ENCODE results near the gene KCNG2. TPM values are rescaled to one million over a fixed set of nuclear protein-coding genes. Genes with fewer than 3 reads are reported as not detected.

The KCNG2 gene
- total RNA-seq, 1 donor from 2014 or later, result not detected

DNA sequence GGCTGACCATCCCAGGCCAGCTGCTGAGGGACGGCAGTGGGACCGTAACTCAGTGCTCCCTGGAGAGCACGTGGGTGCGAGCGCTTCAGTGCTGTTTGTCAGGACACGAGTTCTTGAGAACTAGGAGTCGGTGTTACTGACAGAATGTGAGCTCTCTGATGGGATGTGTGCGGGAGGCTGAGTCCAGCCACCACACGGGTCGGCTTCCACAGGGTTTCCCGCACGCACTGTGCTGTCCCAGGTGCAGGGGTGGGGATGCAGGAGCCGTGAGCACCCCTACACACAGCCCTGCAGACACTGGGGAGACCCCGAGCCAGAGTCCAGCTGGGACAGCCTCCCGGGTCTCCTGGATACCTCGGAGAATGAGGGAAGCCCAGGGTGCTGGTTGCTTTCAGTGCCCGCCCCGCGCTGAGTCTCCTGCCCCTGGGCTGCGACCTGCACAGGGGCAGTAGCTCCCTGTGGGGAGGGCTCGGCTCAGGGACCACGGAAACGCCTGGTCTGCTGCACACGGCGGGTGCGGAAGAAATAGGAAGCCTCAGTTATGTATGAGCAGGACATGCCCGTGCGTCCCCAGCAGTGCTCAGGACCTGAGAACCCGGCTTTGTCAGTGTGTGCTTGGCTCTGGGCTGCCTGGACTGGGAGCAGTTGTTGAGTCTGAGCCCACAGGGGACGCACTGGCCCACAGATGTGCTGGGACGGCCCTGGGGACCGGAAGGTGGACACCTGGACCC lies 71.2 kb downstream of the KCNG2 start:
- H3K9me3 Mint-ChIP-seq (ENCODE audit: low read depth), result no peaks in the 10 kb centered on the region
- H3K36me3 Mint-ChIP-seq (ENCODE audit: insufficient read depth), result no peaks in the 10 kb centered on the region
- TF ChIP-seq, protein P1, sequence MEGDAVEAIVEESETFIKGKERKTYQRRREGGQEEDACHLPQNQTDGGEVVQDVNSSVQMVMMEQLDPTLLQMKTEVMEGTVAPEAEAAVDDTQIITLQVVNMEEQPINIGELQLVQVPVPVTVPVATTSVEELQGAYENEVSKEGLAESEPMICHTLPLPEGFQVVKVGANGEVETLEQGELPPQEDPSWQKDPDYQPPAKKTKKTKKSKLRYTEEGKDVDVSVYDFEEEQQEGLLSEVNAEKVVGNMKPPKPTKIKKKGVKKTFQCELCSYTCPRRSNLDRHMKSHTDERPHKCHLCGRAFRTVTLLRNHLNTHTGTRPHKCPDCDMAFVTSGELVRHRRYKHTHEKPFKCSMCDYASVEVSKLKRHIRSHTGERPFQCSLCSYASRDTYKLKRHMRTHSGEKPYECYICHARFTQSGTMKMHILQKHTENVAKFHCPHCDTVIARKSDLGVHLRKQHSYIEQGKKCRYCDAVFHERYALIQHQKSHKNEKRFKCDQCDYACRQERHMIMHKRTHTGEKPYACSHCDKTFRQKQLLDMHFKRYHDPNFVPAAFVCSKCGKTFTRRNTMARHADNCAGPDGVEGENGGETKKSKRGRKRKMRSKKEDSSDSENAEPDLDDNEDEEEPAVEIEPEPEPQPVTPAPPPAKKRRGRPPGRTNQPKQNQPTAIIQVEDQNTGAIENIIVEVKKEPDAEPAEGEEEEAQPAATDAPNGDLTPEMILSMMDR (IDR thresholded peaks at IDR 0.05; ENCODE audit: unreplicated experiment), result no peak
- H3K27me3 Mint-ChIP-seq, result peaks cover under 1% of the 10 kb centered on the region
- no peak overlapping the region for H3K4me3 Mint-ChIP-seq (ENCODE audit: low read depth)
- no peak overlapping the region for H3K27ac Mint-ChIP-seq
- DNase-seq (ENCODE audit: low spot score, unreplicated experiment), result no peak
- H3K4me1 Mint-ChIP-seq (ENCODE audit: low read depth), result no peaks in the 10 kb centered on the region

DNA sequence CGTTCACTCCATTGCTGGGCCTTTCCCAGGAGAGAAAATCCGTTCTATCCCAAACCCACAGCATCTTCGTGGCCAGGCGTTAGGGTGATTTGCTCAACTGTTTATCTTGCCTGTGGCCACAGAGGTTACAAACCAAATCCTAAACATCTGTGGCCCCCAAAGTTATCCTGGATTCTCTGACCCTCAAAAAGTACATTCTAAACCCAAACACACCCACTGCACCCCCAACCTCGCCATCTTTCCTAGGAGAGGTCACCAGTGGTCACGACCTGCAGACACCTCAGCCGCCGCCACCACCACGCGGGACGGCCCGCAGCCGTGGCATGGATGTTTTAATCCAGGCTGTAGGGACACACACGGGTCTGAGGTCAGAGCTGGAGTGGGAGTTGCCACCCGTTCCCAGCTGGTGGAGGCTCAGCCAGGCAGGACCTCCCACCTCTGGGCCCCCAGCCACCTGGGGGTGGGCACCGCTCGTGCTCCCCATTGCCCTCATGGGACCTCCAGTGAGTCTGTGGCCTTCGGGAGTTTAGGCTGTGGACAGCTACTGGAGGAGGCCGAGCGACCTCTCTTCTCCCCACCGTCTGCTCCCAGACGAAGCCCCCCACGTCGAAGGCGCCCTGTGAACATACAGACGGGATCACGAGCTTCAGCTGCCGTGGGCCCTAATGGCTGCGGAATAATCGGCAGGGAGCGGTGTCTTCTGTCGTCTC lies 72.0 kb downstream of the KCNG2 start:
- H3K4me1 Mint-ChIP-seq (ENCODE audit: low read depth), result no peaks in the 10 kb centered on the region
- TF ChIP-seq, protein P1 (IDR thresholded peaks at IDR 0.05; ENCODE audit: unreplicated experiment), result no peak
- no peak overlapping the region for H3K4me3 Mint-ChIP-seq (ENCODE audit: low read depth)
- H3K9me3 Mint-ChIP-seq (ENCODE audit: low read depth), result no peaks in the 10 kb centered on the region
- peaks cover 4% of the 10 kb centered on the region for H3K27me3 Mint-ChIP-seq
- no peaks in the 10 kb centered on the region for H3K36me3 Mint-ChIP-seq (ENCODE audit: insufficient read depth)
- no peak overlapping the region for H3K27ac Mint-ChIP-seq
- no peak for DNase-seq (ENCODE audit: low spot score, unreplicated experiment)

- H3K27me3 Mint-ChIP-seq, result peaks cover 4% of the 10 kb centered on the region
- no peaks in the 10 kb centered on the region for H3K9me3 Mint-ChIP-seq (ENCODE audit: low read depth)
- TF ChIP-seq, protein P1 (IDR thresholded peaks at IDR 0.05; ENCODE audit: unreplicated experiment), result no peak
- H3K36me3 Mint-ChIP-seq (ENCODE audit: insufficient read depth), result no peaks in the 10 kb centered on the region
- no peak for DNase-seq (ENCODE audit: low spot score, unreplicated experiment)
- H3K27ac Mint-ChIP-seq, result no peak overlapping the region
- H3K4me3 Mint-ChIP-seq (ENCODE audit: low read depth), result no peak overlapping the region
- no peaks in the 10 kb centered on the region for H3K4me1 Mint-ChIP-seq (ENCODE audit: low read depth)
These were observed 72.7 kb downstream of the KCNG2 start for GRCh38 chr18:79870301-79871025.

GRCh38 chr18:79871026-79871390 lies 73.3 kb downstream of the KCNG2 start:
- H3K4me1 Mint-ChIP-seq (ENCODE audit: low read depth), result no peaks in the 10 kb centered on the region
- TF ChIP-seq, protein P1 (IDR thresholded peaks at IDR 0.05; ENCODE audit: unreplicated experiment), result no peak
- no peaks in the 10 kb centered on the region for H3K9me3 Mint-ChIP-seq (ENCODE audit: low read depth)
- no peak overlapping the region for H3K4me3 Mint-ChIP-seq (ENCODE audit: low read depth)
- H3K36me3 Mint-ChIP-seq (ENCODE audit: insufficient read depth), result no peaks in the 10 kb centered on the region
- H3K27me3 Mint-ChIP-seq, result peaks cover 4% of the 10 kb centered on the region
- H3K27ac Mint-ChIP-seq, result no peak overlapping the region
- DNase-seq (ENCODE audit: low spot score, unreplicated experiment), result no peak

GRCh38 chr18:79871481-79872091 lies 73.8 kb downstream of the KCNG2 start:
- DNase-seq (ENCODE audit: low spot score, unreplicated experiment), result no peak
- TF ChIP-seq, protein P1 (IDR thresholded peaks at IDR 0.05; ENCODE audit: unreplicated experiment), result no peak
- no peaks in the 10 kb centered on the region for H3K4me1 Mint-ChIP-seq (ENCODE audit: low read depth)
- no peak overlapping the region for H3K27ac Mint-ChIP-seq
- H3K9me3 Mint-ChIP-seq (ENCODE audit: low read depth), result no peaks in the 10 kb centered on the region
- H3K36me3 Mint-ChIP-seq (ENCODE audit: insufficient read depth), result no peaks in the 10 kb centered on the region
- peaks cover 4% of the 10 kb centered on the region for H3K27me3 Mint-ChIP-seq
- H3K4me3 Mint-ChIP-seq (ENCODE audit: low read depth), result no peak overlapping the region
